Stimulated activated naive CD8-positive, alpha-beta T cell treated with anti-CD3 and anti-CD28 coated beads, Interleukin-15, amount 100 ng/mL, for 72 hours (primary cell): ENCODE results near the gene FBXL20.
"Not testable (repeated sequence)": the region's sequence is repeated elsewhere in the genome, so short reads cannot be mapped to it uniquely, and the experiment has no call there.

Source experiments
- ATAC-seq: fragments of 150-1000 bp; cut with Tn5 transposase; 2 replicates; pipeline ENCODE4 v1.10.0; 2021; ENCODE audit warnings: mild to moderate bottlenecking, moderate library complexity
- DNase-seq, 2 donors: peaks; one replicate each; pipeline ENCODE4 v3.0.0; 2021 to 2022
- H3K27ac Mint-ChIP-seq, 2 donors: one replicate each; pipeline ENCODE4 v1.8.0; 2022; ENCODE audit warnings: mild to moderate bottlenecking in 2 of 2, mixed read lengths in 2 of 2, moderate library complexity in 2 of 2
- H3K27me3 Mint-ChIP-seq: one replicate; pipeline ENCODE4 v1.8.0; 2022; ENCODE audit warnings: mixed read lengths
- H3K4me1 Mint-ChIP-seq: one replicate; pipeline ENCODE4 v1.8.0; 2022; ENCODE audit warnings: mild to moderate bottlenecking, mixed read lengths
- H3K4me3 Mint-ChIP-seq, 2 donors: one replicate each; pipeline ENCODE4 v1.8.0; 2022; ENCODE audit warnings: mild to moderate bottlenecking in 2 of 2, mixed read lengths in 2 of 2, moderate library complexity in 1 of 2
- H3K9me3 Mint-ChIP-seq, 2 donors: one replicate each; pipeline ENCODE4 v1.8.0; 2022; ENCODE audit warnings: mixed read lengths in 2 of 2

The FBXL20 gene

GRCh38 chr17:39402244-39402889, 941 bp upstream of the FBXL20 start:
- peak overlapping the region; percentile 80 to 98 for H3K27ac Mint-ChIP-seq
- peak; percentile 65 for ATAC-seq
- H3K27me3 Mint-ChIP-seq, result no peaks in the 10 kb centered on the region
- H3K4me3 Mint-ChIP-seq, result peak overlapping the region; percentile 97 to 100
- peaks cover 59% of the 10 kb centered on the region for H3K4me1 Mint-ChIP-seq
- H3K9me3 Mint-ChIP-seq, result no peaks in the 10 kb centered on the region
- DNase-seq, result peak; percentile 74 to 87

- DNase-seq, result no peak
- peak; percentile 5 for ATAC-seq
- H3K27ac Mint-ChIP-seq, result peak overlapping the region; percentile 87 to 97
- no peaks in the 10 kb centered on the region for H3K27me3 Mint-ChIP-seq
- peak overlapping the region; percentile 97 to 100 for H3K4me3 Mint-ChIP-seq
- peaks cover 51% of the 10 kb centered on the region for H3K4me1 Mint-ChIP-seq
- H3K9me3 Mint-ChIP-seq, result no peaks in the 10 kb centered on the region
Observed at GRCh38 chr17:39400547-39401411, 647 bp downstream of the FBXL20 start.

GRCh38 chr17:39399791-39400190, 1.6 kb downstream of the FBXL20 start:
- no peak for DNase-seq
- no peaks in the 10 kb centered on the region for H3K27me3 Mint-ChIP-seq
- peaks cover 46% of the 10 kb centered on the region for H3K4me1 Mint-ChIP-seq
- no peak overlapping the region for H3K27ac Mint-ChIP-seq
- H3K4me3 Mint-ChIP-seq, result peak overlapping the region in 1 of 2 donors; percentile 97
- H3K9me3 Mint-ChIP-seq, result no peaks in the 10 kb centered on the region
- no peak for ATAC-seq

- DNase-seq (no peak), ATAC-seq (no peak)
- Mint-ChIP-seq H3K9me3 (no peaks in the 10 kb centered on the region), H3K4me3 (no peak overlapping the region), H3K4me1 (peaks cover 21% of the 10 kb centered on the region), H3K27ac (no peak overlapping the region), H3K27me3 (no peaks in the 10 kb centered on the region)
Observed at GRCh38 chr17:39393736-39394135, 7.7 kb downstream of the FBXL20 start.

- Mint-ChIP-seq H3K4me1 (peaks cover 21% of the 10 kb centered on the region), H3K27me3 (no peaks in the 10 kb centered on the region), H3K4me3 (no peak overlapping the region), H3K27ac (no peak overlapping the region), H3K9me3 (no peaks in the 10 kb centered on the region)
- no peak for DNase-seq
- ATAC-seq, result no peak
Observed at GRCh38 chr17:39391448-39391847, 10.0 kb downstream of the FBXL20 start.

- Mint-ChIP-seq H3K4me1 (no peaks in the 10 kb centered on the region), H3K27ac (no peak overlapping the region), H3K9me3 (no peaks in the 10 kb centered on the region), H3K4me3 (no peak overlapping the region), H3K27me3 (no peaks in the 10 kb centered on the region)
- ATAC-seq (no peak), DNase-seq (no peak)
Observed at GRCh38 chr17:39385040-39385439, 16.4 kb downstream of the FBXL20 start.

GRCh38 chr17:39380144-39380543, 21.3 kb downstream of the FBXL20 start:
- ATAC-seq (no peak), DNase-seq (no peak)
- Mint-ChIP-seq H3K9me3 (no peaks in the 10 kb centered on the region), H3K27me3 (no peaks in the 10 kb centered on the region), H3K4me3 (no peak overlapping the region), H3K4me1 (peaks cover 21% of the 10 kb centered on the region), H3K27ac (no peak overlapping the region)

- Mint-ChIP-seq H3K4me1 (peaks cover 21% of the 10 kb centered on the region), H3K27ac (no peak overlapping the region), H3K4me3 (no peak overlapping the region), H3K27me3 (no peaks in the 10 kb centered on the region), H3K9me3 (no peaks in the 10 kb centered on the region)
- ATAC-seq (no peak), DNase-seq (no peak)
Observed at GRCh38 chr17:39376434-39376833, 25.0 kb downstream of the FBXL20 start.

GRCh38 chr17:39367805-39368204, 33.6 kb downstream of the FBXL20 start:
- not testable (repeated sequence) for H3K4me3 Mint-ChIP-seq, DNase-seq, H3K9me3 Mint-ChIP-seq, H3K27me3 Mint-ChIP-seq, H3K4me1 Mint-ChIP-seq, ATAC-seq, H3K27ac Mint-ChIP-seq

- H3K4me3 Mint-ChIP-seq, result no peak overlapping the region
Observed at GRCh38 chr17:39365872-39366271, 35.6 kb downstream of the FBXL20 start.

GRCh38 chr17:39365242-39365641, 36.2 kb downstream of the FBXL20 start:
- Mint-ChIP-seq H3K9me3 (no peaks in the 10 kb centered on the region), H3K27me3 (no peaks in the 10 kb centered on the region), H3K27ac (no peak overlapping the region), H3K4me3 (no peak overlapping the region), H3K4me1 (peaks cover 9% of the 10 kb centered on the region)
- DNase-seq (no peak), ATAC-seq (no peak)

More at GRCh38 chr17:39365872-39366271, 35.6 kb downstream of the FBXL20 start:
- Mint-ChIP-seq H3K27ac (no peak overlapping the region), H3K4me1 (peaks cover 2% of the 10 kb centered on the region), H3K27me3 (no peaks in the 10 kb centered on the region), H3K9me3 (no peaks in the 10 kb centered on the region)
- ATAC-seq (no peak), DNase-seq (no peak)

- ATAC-seq (no peak), DNase-seq (no peak)
- Mint-ChIP-seq H3K27me3 (no peaks in the 10 kb centered on the region), H3K4me3 (no peak overlapping the region), H3K4me1 (peaks cover 14% of the 10 kb centered on the region), H3K27ac (no peak overlapping the region), H3K9me3 (no peaks in the 10 kb centered on the region)
Observed at GRCh38 chr17:39364236-39365025, 37.0 kb downstream of the FBXL20 start.

- ATAC-seq (no peak), DNase-seq (no peak)
- H3K27ac Mint-ChIP-seq, result no peak overlapping the region
- H3K4me1 Mint-ChIP-seq, result peaks cover 14% of the 10 kb centered on the region
- no peaks in the 10 kb centered on the region for H3K9me3 Mint-ChIP-seq
- no peaks in the 10 kb centered on the region for H3K27me3 Mint-ChIP-seq
- H3K4me3 Mint-ChIP-seq, result no peak overlapping the region
Observed at GRCh38 chr17:39361064-39361463, 40.4 kb downstream of the FBXL20 start.

GRCh38 chr17:39360537-39360936, 40.9 kb downstream of the FBXL20 start:
- Mint-ChIP-seq H3K9me3 (no peaks in the 10 kb centered on the region), H3K27me3 (no peaks in the 10 kb centered on the region), H3K4me1 (peaks cover 14% of the 10 kb centered on the region), H3K27ac (no peak overlapping the region), H3K4me3 (no peak overlapping the region)
- DNase-seq (no peak), ATAC-seq (no peak)

GRCh38 chr17:39359994-39360393, 41.4 kb downstream of the FBXL20 start:
- Mint-ChIP-seq H3K27me3 (no peaks in the 10 kb centered on the region), H3K4me1 (peaks cover 14% of the 10 kb centered on the region), H3K27ac (no peak overlapping the region), H3K9me3 (no peaks in the 10 kb centered on the region), H3K4me3 (no peak overlapping the region)
- no peak for DNase-seq
- ATAC-seq, result peak; percentile 35

GRCh38 chr17:39357986-39358385, 43.4 kb downstream of the FBXL20 start:
- Mint-ChIP-seq H3K9me3 (no peaks in the 10 kb centered on the region), H3K4me3 (no peak overlapping the region)

More at GRCh38 chr17:39357986-39358385, 43.4 kb downstream of the FBXL20 start:
- H3K27ac Mint-ChIP-seq, result no peak overlapping the region
- no peak for DNase-seq
- peaks cover 14% of the 10 kb centered on the region for H3K4me1 Mint-ChIP-seq
- H3K27me3 Mint-ChIP-seq, result no peaks in the 10 kb centered on the region
- no peak for ATAC-seq
